ENCODE data around the gene SMG5. TPM values are rescaled to one million over a fixed set of nuclear protein-coding genes. Genes with fewer than 3 reads are reported as not detected.

SMG5 gene
- polyA plus RNA-seq, 3 donors = 4.4 to 72.4 (median 7.0) TPM

DNA sequence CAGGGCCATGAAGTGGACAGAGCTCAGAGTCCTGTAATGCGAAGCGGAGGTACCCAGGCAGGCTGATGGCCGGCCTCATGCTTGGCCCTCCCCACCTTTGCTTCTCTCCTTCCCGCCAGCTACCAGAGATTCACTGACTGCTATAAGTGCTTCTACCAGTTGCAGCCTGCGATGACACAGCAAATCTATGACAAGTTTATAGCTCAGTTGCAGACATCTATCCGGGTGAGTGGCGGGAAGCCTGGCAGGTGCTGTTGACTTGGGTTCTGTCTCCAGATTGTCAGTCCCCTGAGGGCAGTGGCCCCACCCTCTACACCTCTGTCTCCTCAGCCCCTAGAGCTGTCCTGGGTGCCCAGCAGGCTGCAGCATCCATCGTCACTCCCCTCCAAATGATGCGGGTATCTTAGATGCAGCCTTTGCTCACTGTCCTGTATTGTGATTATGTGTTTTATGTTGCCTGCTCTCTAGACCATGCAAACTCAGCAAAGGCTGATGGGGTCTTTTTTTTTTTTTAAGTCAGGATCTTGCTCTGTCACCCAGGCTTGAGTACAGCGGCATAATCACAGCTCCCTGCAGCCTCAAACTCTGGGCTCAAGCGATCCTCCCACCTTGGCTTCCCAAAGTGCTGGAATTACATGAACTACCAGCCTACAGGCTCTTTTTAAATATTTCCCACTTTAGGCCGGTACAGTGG is 50.3 kb downstream of the SMG5 start:
- H3K9ac ChIP-seq (ENCODE audit: insufficient read depth, low read length, poor library complexity, severe bottlenecking) = no peak overlapping the region
- no peak for TF ChIP-seq CTCF (IDR thresholded peaks at IDR 0.05)
- no peak overlapping the region for H3K4me3 ChIP-seq (replicated peaks in 1 of 3; ENCODE audit: low read depth in 2 of 3, low read length in 3 of 3)
- no peak overlapping the region for H2AFZ ChIP-seq (ENCODE audit: insufficient read depth, low read depth, low read length, poor library complexity, severe bottlenecking)
- DNase-seq = no peak
- Mint-ChIP-seq H3K4me1 (no peaks in the 10 kb centered on the region), H3K27ac (no peak overlapping the region), H3K27me3 (ENCODE audit: low read depth in 3 of 3) (peaks cover 0 to 3% (median 0%) of the 10 kb centered on the region in 3 donors), H3K36me3 (peaks cover 55 to 80% of the 10 kb centered on the region in 2 donors), H3K4me3 (no peak overlapping the region), H3K9me3 (peaks cover 0 to 1% (median 0%) of the 10 kb centered on the region in 7 donors)
- H3K9me3 ChIP-seq (replicated peaks in 1 of 2; ENCODE audit: control insufficient read depth in 1 of 2, insufficient read depth in 1 of 2, low read length in 2 of 2) = no peaks in the 10 kb centered on the region
- no peak overlapping the region for H3K4me2 ChIP-seq (replicated peaks; ENCODE audit: extremely low read depth, low read length, poor library complexity, severe bottlenecking)
- no peaks in the 10 kb centered on the region for H3K4me1 ChIP-seq (ENCODE audit: control insufficient read depth in 1 of 2, insufficient read depth in 2 of 2, low read length in 2 of 2)
- no peaks in the 10 kb centered on the region for H3K27me3 ChIP-seq (ENCODE audit: control insufficient read depth in 2 of 2, insufficient read depth in 2 of 2, low read length in 2 of 2)
- no peak overlapping the region for H3K27ac ChIP-seq (ENCODE audit: low read depth in 1 of 2, low read length in 2 of 2)
- no peaks in the 10 kb centered on the region for H3K79me2 ChIP-seq (ENCODE audit: insufficient read depth, low read length)
- no peaks in the 10 kb centered on the region for H4K20me1 ChIP-seq (ENCODE audit: insufficient read depth, low read length)
- intact Hi-C loops (cut with micrococcal nuclease) = no loop called here
- WGBS (ENCODE audit: insufficient coverage) = 57% methylated on average over 6 of the region's 12 CpGs
- H3K36me3 ChIP-seq (replicated peaks in 1 of 2; ENCODE audit: control insufficient read depth in 1 of 2, insufficient read depth in 2 of 2, low read length in 2 of 2) = peaks cover 43 to 79% of the 10 kb centered on the region in 2 donors

- Histone ChIP-seq H3K9ac (ENCODE audit: insufficient read depth, low read length, poor library complexity, severe bottlenecking) (no peak overlapping the region), H3K27ac (ENCODE audit: low read depth in 1 of 2, low read length in 2 of 2) (no peak overlapping the region), H3K79me2 (ENCODE audit: insufficient read depth, low read length) (no peaks in the 10 kb centered on the region), H2AFZ (ENCODE audit: insufficient read depth, low read depth, low read length, poor library complexity, severe bottlenecking) (no peak overlapping the region), H3K27me3 (ENCODE audit: control insufficient read depth in 2 of 2, insufficient read depth in 2 of 2, low read length in 2 of 2) (no peaks in the 10 kb centered on the region), H3K4me2 (replicated peaks; ENCODE audit: extremely low read depth, low read length, poor library complexity, severe bottlenecking) (no peak overlapping the region), H3K36me3 (replicated peaks in 1 of 2; ENCODE audit: control insufficient read depth in 1 of 2, insufficient read depth in 2 of 2, low read length in 2 of 2) (peaks cover 35 to 70% of the 10 kb centered on the region in 2 donors), H3K4me3 (replicated peaks in 1 of 3; ENCODE audit: low read depth in 2 of 3, low read length in 3 of 3) (no peak overlapping the region), H3K4me1 (ENCODE audit: control insufficient read depth in 1 of 2, insufficient read depth in 2 of 2, low read length in 2 of 2) (no peaks in the 10 kb centered on the region), H3K9me3 (replicated peaks in 1 of 2; ENCODE audit: control insufficient read depth in 1 of 2, insufficient read depth in 1 of 2, low read length in 2 of 2) (no peaks in the 10 kb centered on the region), H4K20me1 (ENCODE audit: insufficient read depth, low read length) (no peaks in the 10 kb centered on the region)
- no peak for DNase-seq
- peaks cover 1% of the 10 kb centered on the region for H3K4me1 Mint-ChIP-seq
- intact Hi-C loops (cut with micrococcal nuclease) = no loop called here
- H3K9me3 Mint-ChIP-seq = peaks cover 0 to 1% (median 0%) of the 10 kb centered on the region in 7 donors
- H3K4me3 Mint-ChIP-seq = no peak overlapping the region
- H3K27me3 Mint-ChIP-seq (ENCODE audit: low read depth in 3 of 3) = no peaks in the 10 kb centered on the region
- no CpG with 5 or more reads among the region's 1 CpG for WGBS (ENCODE audit: insufficient coverage)
- TF ChIP-seq CTCF (IDR thresholded peaks at IDR 0.05) = no peak
- no peak overlapping the region for H3K27ac Mint-ChIP-seq
- H3K36me3 Mint-ChIP-seq = peaks cover 49 to 71% of the 10 kb centered on the region in 2 donors
Observed at GRCh38 chr1:156230473-156230837, 52.2 kb downstream of the SMG5 start.

All from CD14-positive monocyte (primary cell).